ENCODE measurements around the gene GHDC.

The GHDC gene

DNA sequence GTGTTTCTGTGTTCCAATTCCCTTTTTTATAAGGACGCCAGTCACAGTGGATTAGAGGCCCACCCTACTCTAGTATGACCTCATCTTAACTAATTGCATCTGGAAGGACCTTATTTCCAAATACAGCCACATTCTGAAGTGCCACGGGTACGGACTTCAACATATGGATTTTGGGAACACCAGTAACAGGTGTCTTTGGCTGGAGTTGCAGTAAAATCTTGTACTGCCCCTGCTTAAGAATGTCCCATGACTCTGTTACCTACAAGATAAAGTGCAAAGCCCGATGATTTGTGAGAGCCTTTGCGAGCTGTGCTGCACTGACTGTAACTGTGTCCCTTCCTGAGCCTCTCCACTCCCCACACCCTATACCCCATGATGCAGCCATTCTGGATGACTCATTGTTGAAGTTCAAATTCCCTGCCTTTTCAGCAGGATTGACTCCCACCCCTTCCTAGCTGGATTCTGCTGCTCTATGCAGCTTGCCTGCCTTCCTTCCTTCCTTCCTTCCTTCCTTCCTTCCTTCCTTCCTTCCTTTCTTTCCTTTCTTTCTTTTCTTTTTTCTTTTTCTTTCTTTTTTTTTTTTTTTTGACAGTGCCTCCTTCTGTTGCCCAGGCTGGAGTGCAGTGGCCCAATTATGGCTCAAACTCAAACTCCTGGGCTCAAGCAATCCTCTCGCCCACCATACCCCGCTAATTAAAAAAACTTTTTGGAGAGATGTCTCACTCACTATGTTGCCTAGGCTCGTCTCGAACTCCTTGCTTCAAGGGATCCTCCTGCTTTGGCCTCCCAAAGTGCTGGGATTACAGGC, 11.2 kb downstream of the GHDC start:
- DNase-seq (ENCODE audit: low read depth) = no peak
- peak overlapping the region; percentile 92 for H3K4me3 ChIP-seq (ENCODE audit: low read depth, low read length)
- TF ChIP-seq, protein P1, sequence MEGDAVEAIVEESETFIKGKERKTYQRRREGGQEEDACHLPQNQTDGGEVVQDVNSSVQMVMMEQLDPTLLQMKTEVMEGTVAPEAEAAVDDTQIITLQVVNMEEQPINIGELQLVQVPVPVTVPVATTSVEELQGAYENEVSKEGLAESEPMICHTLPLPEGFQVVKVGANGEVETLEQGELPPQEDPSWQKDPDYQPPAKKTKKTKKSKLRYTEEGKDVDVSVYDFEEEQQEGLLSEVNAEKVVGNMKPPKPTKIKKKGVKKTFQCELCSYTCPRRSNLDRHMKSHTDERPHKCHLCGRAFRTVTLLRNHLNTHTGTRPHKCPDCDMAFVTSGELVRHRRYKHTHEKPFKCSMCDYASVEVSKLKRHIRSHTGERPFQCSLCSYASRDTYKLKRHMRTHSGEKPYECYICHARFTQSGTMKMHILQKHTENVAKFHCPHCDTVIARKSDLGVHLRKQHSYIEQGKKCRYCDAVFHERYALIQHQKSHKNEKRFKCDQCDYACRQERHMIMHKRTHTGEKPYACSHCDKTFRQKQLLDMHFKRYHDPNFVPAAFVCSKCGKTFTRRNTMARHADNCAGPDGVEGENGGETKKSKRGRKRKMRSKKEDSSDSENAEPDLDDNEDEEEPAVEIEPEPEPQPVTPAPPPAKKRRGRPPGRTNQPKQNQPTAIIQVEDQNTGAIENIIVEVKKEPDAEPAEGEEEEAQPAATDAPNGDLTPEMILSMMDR (IDR thresholded peaks at IDR 0.05; ENCODE audit: insufficient read depth, low read depth, low read length, missing control alignments) = no peak

DNA sequence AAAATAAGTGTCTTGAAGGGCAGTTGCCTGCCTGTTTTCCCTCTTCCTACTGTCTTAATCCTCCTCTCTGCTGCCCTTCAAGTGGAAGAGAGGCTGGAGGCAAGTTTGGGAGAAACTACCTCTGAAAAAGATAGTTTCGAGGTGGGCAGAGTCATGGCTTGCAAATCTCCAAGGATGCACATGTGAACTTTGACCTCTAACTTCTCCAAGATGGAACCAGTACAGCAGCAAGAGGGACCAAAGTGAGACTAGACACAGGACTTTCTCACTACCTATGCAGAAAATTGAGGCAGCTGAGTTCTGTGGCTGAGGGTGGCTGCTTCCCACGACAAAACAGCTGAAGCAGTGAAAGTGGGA, 12.5 kb downstream of the GHDC start:
- H3K4me3 ChIP-seq (ENCODE audit: low read depth, low read length) = no peak overlapping the region
- TF ChIP-seq, protein P1 (IDR thresholded peaks at IDR 0.05; ENCODE audit: insufficient read depth, low read depth, low read length, missing control alignments) = no peak
- no peak for DNase-seq (ENCODE audit: low read depth)

DNA sequence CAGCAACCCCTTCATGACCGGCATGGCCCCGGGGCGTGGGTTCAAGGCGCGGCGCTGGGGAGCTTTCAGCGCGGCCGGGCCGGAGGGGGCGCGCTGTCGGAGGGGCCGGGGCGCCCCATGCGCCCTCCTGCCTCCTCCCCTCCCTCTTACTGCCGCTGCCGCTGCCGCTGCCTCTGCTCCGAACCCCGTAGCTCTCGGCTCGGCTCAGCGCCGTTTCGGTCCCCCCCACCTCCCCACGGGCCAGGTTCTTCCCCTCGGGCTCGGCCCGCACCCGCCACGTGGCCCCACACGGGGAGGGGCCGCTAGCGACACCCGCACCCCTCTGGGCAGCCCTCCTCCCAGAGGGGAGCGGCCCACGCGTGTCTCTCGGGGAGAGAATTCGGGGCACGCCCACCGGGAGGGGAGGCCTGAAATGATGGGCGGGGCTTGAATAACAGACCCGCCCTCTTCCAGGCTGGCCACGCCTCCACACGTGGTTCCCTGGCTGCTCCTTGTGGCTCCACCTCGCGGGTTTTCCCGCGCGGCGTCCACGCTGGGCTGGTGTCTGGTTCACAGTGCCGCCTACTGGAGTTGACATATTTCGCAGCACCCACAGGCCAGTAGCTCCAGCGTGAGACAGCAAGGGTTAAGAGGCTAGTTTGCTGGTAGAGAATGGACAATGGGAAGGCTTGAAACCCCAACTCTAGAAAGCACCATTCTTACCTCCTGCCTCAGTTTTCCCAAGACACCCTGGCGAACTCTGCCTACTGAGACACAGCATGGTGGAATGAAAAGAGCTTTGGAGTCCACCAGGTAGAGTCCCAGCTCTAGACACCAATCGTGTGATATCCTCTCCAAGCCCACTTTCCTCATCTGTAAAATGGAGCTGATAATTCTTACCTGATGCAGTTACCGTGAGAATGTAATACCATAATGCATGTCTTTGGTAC, 13.1 kb downstream of the GHDC start, which contains the start of gene KCNH4:
Gene KCNH4 (minus strand): TSS at position 221 of the 929 bp plus-strand sequence. CDS start 197 bp downstream, at position 24.
- TF ChIP-seq, protein P1 (IDR thresholded peaks at IDR 0.05; ENCODE audit: insufficient read depth, low read depth, low read length, missing control alignments) = peak; percentile 77
- peak within 1 kb of the TSS; percentile 58 for H3K4me3 ChIP-seq (ENCODE audit: low read depth, low read length)
- peak; percentile 95 for DNase-seq (ENCODE audit: low read depth)

DNA sequence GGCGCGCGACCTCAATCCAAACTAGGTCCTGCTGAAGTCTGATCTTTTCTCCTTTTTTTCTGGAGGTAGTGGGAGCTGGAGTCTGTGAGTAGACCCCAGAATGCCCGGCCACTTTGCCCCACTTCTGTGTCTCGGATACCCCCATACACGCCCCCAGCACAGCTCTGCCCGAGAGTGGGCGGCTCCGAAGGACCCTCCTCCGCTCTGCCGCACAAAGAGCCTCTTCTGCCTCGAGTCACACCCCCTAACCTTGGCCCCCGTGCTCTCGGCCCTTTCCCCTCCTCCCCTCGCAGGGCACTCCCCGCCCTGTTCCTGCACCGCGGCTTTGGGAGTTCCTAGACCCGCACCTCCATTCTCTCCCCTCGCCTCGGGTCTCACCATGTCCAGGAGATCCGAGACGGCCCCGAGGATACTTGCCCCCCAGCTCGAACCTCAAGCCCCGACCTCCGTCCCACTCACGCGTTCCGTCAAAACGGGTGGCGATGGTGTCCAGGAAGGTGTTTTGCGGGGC, 13.8 kb downstream of the GHDC start:
- H3K4me3 ChIP-seq (ENCODE audit: low read depth, low read length) = peak overlapping the region; percentile 58
- no peak for DNase-seq (ENCODE audit: low read depth)
- TF ChIP-seq, protein P1 (IDR thresholded peaks at IDR 0.05; ENCODE audit: insufficient read depth, low read depth, low read length, missing control alignments) = no peak

DNA sequence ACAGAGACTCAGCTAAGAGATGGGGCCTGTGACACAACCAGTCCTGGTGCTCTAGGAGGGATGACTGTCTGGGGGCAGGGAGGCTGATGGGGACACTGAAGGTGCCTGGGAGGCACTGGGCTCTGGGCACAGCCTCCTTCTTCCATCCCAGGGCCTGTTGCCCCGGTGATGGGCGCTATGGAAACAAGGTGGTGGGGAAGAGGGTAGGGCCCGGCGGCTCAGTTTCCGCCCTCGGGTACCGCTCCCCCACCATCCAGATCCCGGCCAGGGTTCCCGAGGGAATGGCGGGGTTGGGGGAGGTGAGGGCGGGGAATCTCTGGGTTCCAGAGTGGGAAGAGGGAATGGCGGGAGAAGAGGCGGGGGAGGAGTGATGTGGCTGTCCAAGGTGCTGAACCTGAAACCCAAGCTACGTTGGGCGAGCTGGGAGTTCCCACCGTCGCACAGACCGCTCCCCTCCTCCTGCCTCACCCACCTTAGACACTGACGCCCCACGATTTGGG, 14.3 kb downstream of the GHDC start:
- peak; percentile 35 for DNase-seq (ENCODE audit: low read depth)
- no peak overlapping the region for H3K4me3 ChIP-seq (ENCODE audit: low read depth, low read length)

DNA sequence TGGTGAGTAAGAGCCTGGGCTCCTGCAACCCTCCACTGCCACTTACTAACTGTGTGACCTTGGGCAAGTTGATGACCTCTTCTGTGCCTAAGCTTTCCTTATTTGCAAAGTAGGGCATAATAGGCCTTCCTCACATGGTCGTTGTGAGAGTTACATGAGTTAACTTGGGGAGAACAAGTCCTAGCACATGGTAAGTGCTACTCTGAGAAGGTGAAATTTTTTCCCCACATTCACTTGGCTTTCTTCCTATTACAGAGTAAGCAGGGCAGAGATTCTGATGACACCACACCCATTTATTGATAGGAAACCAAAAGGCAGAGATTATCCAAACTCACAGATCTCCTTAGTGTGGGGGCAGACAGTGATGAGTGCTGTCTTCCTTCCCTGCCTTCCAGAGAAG, 15.0 kb downstream of the GHDC start:
- no peak overlapping the region for H3K4me3 ChIP-seq (ENCODE audit: low read depth, low read length)
- DNase-seq (ENCODE audit: low read depth) = no peak
- TF ChIP-seq, protein P1 (IDR thresholded peaks at IDR 0.05; ENCODE audit: insufficient read depth, low read depth, low read length, missing control alignments) = no peak

More for the DNA sequence above, 14.3 kb downstream of the GHDC start:
- TF ChIP-seq, protein P1 (IDR thresholded peaks at IDR 0.05; ENCODE audit: insufficient read depth, low read depth, low read length, missing control alignments) = no peak
